NCI-H526 treated with DMSO at 0.1 percent for 48 hours (cell line): ENCODE measurements around the gene GBP2.

Experiments used
- DNase-seq: peaks from one replicate; lab custom pipeline; 2025; lab: John Stamatoyannopoulos, UW

GBP2 gene

GRCh38 chr1:89065079-89065868 is 60.6 kb downstream of the GBP2 start, which contains the start of gene GBP1:
GBP1 (minus strand) TSS chr1:89065208; CDS start chr1:89063234, 1,974 bp downstream.
- DNase-seq = no peak

- no peak for DNase-seq
Observed at GRCh38 chr1:89064632-89065031, 61.3 kb downstream of the GBP2 start.

- no peak for DNase-seq
Observed at GRCh38 chr1:89063094-89063493, 62.8 kb downstream of the GBP2 start.

- no peak for DNase-seq
Observed at GRCh38 chr1:89060091-89060490, 65.8 kb downstream of the GBP2 start.
